Body of pancreas (tissue), 4 donors: ENCODE data around the gene S100A2.

Experiments
- POLR2A ChIP-seq, 3 donors: fragments of 450-650 bp; IDR thresholded peaks; one replicate each; pipeline ENCODE4 v1.6.1; 2016; ENCODE audit warnings: antibody characterized with exemption in 3 of 3, mild to moderate bottlenecking in 2 of 3
- TF ChIP-seq, protein P1 (sequence below), 7 experiments: fragments of 450-650 bp in 4 of 7; fragments of 200-600 bp in 3 of 7; sonication (generic) in 3 of 7; IDR thresholded peaks; one replicate each; pipeline ENCODE4 v1.5.1; 2016 to 2019; ENCODE audit warnings: antibody characterized with exemption in 7 of 7

- TF ChIP-seq, protein P1, sequence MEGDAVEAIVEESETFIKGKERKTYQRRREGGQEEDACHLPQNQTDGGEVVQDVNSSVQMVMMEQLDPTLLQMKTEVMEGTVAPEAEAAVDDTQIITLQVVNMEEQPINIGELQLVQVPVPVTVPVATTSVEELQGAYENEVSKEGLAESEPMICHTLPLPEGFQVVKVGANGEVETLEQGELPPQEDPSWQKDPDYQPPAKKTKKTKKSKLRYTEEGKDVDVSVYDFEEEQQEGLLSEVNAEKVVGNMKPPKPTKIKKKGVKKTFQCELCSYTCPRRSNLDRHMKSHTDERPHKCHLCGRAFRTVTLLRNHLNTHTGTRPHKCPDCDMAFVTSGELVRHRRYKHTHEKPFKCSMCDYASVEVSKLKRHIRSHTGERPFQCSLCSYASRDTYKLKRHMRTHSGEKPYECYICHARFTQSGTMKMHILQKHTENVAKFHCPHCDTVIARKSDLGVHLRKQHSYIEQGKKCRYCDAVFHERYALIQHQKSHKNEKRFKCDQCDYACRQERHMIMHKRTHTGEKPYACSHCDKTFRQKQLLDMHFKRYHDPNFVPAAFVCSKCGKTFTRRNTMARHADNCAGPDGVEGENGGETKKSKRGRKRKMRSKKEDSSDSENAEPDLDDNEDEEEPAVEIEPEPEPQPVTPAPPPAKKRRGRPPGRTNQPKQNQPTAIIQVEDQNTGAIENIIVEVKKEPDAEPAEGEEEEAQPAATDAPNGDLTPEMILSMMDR (IDR thresholded peaks at IDR 0.05) = peak; percentile 58 to 84 (median 75)
- no peak for TF ChIP-seq POLR2A (IDR thresholded peaks at IDR 0.05)
These were observed 32.7 kb downstream of the S100A2 start for GRCh38 chr1:153532769-153533599.
